Measurements from ENCODE around the gene ADGRV1.

Gene ADGRV1

DNA sequence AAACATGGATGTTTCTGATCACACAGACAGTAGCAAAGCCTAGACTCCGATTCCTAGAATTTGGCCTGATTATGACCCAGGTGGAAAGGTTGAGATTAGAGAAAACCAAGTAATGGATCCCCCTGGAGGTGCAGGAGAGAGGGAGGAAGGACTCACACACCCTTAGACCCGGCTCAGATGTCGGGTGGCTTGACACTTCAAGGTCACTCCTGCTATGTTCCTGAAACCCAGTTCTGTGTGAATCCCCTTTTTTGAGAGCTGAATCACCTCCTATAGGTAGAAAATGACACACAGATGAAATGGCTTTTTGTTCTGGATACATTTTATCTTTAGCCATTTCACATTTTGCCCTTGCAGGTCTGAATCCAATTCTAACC lies 631.7 kb downstream of the ADGRV1 start:
- TF ChIP-seq, protein P1, sequence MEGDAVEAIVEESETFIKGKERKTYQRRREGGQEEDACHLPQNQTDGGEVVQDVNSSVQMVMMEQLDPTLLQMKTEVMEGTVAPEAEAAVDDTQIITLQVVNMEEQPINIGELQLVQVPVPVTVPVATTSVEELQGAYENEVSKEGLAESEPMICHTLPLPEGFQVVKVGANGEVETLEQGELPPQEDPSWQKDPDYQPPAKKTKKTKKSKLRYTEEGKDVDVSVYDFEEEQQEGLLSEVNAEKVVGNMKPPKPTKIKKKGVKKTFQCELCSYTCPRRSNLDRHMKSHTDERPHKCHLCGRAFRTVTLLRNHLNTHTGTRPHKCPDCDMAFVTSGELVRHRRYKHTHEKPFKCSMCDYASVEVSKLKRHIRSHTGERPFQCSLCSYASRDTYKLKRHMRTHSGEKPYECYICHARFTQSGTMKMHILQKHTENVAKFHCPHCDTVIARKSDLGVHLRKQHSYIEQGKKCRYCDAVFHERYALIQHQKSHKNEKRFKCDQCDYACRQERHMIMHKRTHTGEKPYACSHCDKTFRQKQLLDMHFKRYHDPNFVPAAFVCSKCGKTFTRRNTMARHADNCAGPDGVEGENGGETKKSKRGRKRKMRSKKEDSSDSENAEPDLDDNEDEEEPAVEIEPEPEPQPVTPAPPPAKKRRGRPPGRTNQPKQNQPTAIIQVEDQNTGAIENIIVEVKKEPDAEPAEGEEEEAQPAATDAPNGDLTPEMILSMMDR (IDR thresholded peaks at IDR 0.05; ENCODE audit: borderline replicate concordance, control extremely low read depth, extremely low read depth, insufficient read depth, missing control alignments) = no peak
- DNase-seq (ENCODE audit: low spot score) = no peak
- in situ Hi-C loops (cut with MboI; ENCODE audit: low sequenced_read_pairs, unreplicated experiment) = no loop called here

DNA sequence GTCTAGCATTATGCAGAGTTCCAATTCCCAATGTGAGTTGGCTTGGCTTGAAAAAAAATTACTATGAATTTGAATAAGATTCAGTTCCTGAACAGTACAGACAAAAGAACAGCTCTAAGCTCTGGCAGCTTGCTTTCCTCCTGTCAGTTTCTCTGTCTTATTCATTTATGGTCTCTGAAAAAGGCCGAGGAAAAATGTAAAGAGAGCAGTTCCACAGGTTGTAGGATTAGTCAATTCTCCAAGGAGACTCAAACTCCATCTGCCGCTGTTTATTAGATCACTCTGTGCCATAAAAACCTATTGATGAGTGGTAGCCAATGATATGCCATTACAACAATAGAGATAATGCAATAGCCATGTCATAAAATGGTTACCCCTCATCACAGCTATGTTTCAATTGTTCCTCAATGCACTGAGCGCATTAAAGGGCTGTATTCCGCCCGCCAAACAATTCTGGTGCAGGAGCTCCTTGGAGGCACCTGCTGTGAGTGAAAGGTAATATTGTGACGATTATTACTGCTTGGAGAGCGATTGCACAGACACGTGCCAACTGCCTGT lies 636.3 kb downstream of the ADGRV1 start:
- TF ChIP-seq, protein P1 (IDR thresholded peaks at IDR 0.05; ENCODE audit: borderline replicate concordance, control extremely low read depth, extremely low read depth, insufficient read depth, missing control alignments) = no peak
- DNase-seq (ENCODE audit: low spot score) = no peak
- in situ Hi-C loops (cut with MboI; ENCODE audit: low sequenced_read_pairs, unreplicated experiment) = no loop called here

DNA sequence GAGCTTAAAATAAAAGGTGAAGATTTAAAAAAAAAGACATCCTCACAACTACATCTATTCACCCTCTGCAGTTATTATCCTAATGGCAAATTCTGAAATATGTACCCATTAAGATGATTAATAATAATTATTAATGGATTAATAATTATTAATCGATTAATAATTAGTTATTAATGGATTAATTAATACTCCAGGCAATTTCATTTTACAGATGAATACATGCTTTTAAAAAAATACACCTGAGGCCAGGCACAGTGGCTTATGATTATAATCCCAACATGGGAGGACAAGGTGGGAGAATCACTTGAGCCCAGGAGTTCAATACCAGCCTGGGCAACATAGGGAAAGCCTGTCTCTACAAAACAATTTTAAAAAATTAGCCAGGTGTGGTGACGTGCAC lies 642.1 kb downstream of the ADGRV1 start:
- TF ChIP-seq, protein P1 (IDR thresholded peaks at IDR 0.05; ENCODE audit: borderline replicate concordance, control extremely low read depth, extremely low read depth, insufficient read depth, missing control alignments) = no peak
- in situ Hi-C loops (cut with MboI; ENCODE audit: low sequenced_read_pairs, unreplicated experiment) = no loop called here
- no peak for DNase-seq (ENCODE audit: low spot score)

DNA sequence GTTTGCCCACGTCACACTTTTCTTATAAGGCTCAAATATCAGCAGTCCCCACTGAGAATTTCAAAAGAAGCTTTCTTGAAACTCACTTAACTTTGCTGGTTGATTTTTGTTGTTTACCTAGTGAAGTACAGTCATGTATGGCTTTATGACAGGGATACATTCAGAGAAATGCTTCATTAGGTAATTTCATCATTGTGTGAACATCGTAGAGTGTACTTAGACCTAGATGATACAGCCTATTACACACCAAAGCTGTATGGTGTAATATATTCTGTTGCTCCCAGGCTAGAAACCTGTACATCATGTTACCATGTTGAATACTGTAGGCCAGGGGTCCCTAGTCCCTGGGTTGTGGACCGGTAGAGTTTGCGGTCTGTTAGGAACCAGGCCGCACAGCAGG lies 647.5 kb downstream of the ADGRV1 start:
- TF ChIP-seq, protein P1 (IDR thresholded peaks at IDR 0.05; ENCODE audit: borderline replicate concordance, control extremely low read depth, extremely low read depth, insufficient read depth, missing control alignments) = no peak
- in situ Hi-C loops (cut with MboI; ENCODE audit: low sequenced_read_pairs, unreplicated experiment) = no loop called here
- no peak for DNase-seq (ENCODE audit: low spot score)

GRCh38 chr5:91206734-91207133 lies 648.1 kb downstream of the ADGRV1 start:
- TF ChIP-seq, protein P1 (IDR thresholded peaks at IDR 0.05; ENCODE audit: borderline replicate concordance, control extremely low read depth, extremely low read depth, insufficient read depth, missing control alignments) = no peak
- in situ Hi-C loops (cut with MboI; ENCODE audit: low sequenced_read_pairs, unreplicated experiment) = no loop called here
- no peak for DNase-seq (ENCODE audit: low spot score)

- in situ Hi-C loops (cut with MboI; ENCODE audit: low sequenced_read_pairs, unreplicated experiment) = no loop called here
- DNase-seq (ENCODE audit: low spot score) = no peak
- TF ChIP-seq, protein P1 (IDR thresholded peaks at IDR 0.05; ENCODE audit: borderline replicate concordance, control extremely low read depth, extremely low read depth, insufficient read depth, missing control alignments) = no peak
These were observed 648.7 kb downstream of the ADGRV1 start for GRCh38 chr5:91207248-91207647.

All from GM13976 (cell line).